ENCODE results near the gene ALS2CL.

ALS2CL gene

GRCh38 chr3:46729038-46729437 lies 35.6 kb upstream of the ALS2CL start:
- 0 out of 2 replicates have a peak, but pooled peaks cover 7% of the 10 kb centered on the region for H3K4me1 ChIP-seq (ENCODE audit: control insufficient read depth, insufficient read depth, low read length)
- no peaks in the 10 kb centered on the region for H3K36me3 ChIP-seq (ENCODE audit: control insufficient read depth, insufficient read depth, low read length)
- no peak overlapping the region for H3K9ac ChIP-seq (ENCODE audit: low read length)
- H3K4me3 ChIP-seq (ENCODE audit: low read depth, low read length) = no peak overlapping the region
- H3K27me3 ChIP-seq (ENCODE audit: control insufficient read depth, insufficient read depth, low read length) = no peaks in the 10 kb centered on the region
- H3K9me3 ChIP-seq (ENCODE audit: control insufficient read depth, insufficient read depth, low read depth, low read length) = no peaks in the 10 kb centered on the region
- no peak overlapping the region for H3K27ac ChIP-seq (ENCODE audit: low read depth, low read length)

GRCh38 chr3:46725621-46726314 lies 32.3 kb upstream of the ALS2CL start:
- Histone ChIP-seq H3K4me3 (ENCODE audit: low read depth, low read length) (no peak overlapping the region), H3K4me1 (ENCODE audit: control insufficient read depth, insufficient read depth, low read length) (0 out of 2 replicates have a peak, but pooled peaks cover 7% of the 10 kb centered on the region), H3K9me3 (ENCODE audit: control insufficient read depth, insufficient read depth, low read depth, low read length) (peaks cover 4% of the 10 kb centered on the region; the same call in 1 of the 2 replicates), H3K36me3 (ENCODE audit: control insufficient read depth, insufficient read depth, low read length) (no peaks in the 10 kb centered on the region), H3K27me3 (ENCODE audit: control insufficient read depth, insufficient read depth, low read length) (no peaks in the 10 kb centered on the region), H3K9ac (ENCODE audit: low read length) (no peak overlapping the region), H3K27ac (ENCODE audit: low read depth, low read length) (no peak overlapping the region)

- H3K9ac ChIP-seq (ENCODE audit: low read length) = no peak overlapping the region
- no peak overlapping the region for H3K4me3 ChIP-seq (ENCODE audit: low read depth, low read length)
- H3K4me1 ChIP-seq (ENCODE audit: control insufficient read depth, insufficient read depth, low read length) = 0 out of 2 replicates have a peak, but pooled peaks cover 7% of the 10 kb centered on the region
- H3K27me3 ChIP-seq (ENCODE audit: control insufficient read depth, insufficient read depth, low read length) = no peaks in the 10 kb centered on the region
- no peak overlapping the region for H3K27ac ChIP-seq (ENCODE audit: low read depth, low read length)
- H3K36me3 ChIP-seq (ENCODE audit: control insufficient read depth, insufficient read depth, low read length) = no peaks in the 10 kb centered on the region
- peaks cover 4% of the 10 kb centered on the region; the same call in 1 of the 2 replicates for H3K9me3 ChIP-seq (ENCODE audit: control insufficient read depth, insufficient read depth, low read depth, low read length)
These were observed 30.9 kb upstream of the ALS2CL start for GRCh38 chr3:46724424-46724823.

GRCh38 chr3:46722443-46722842 lies 29.0 kb upstream of the ALS2CL start:
- Histone ChIP-seq H3K27ac (ENCODE audit: low read depth, low read length) (no peak overlapping the region), H3K36me3 (ENCODE audit: control insufficient read depth, insufficient read depth, low read length) (no peaks in the 10 kb centered on the region), H3K27me3 (ENCODE audit: control insufficient read depth, insufficient read depth, low read length) (no peaks in the 10 kb centered on the region), H3K9me3 (ENCODE audit: control insufficient read depth, insufficient read depth, low read depth, low read length) (peaks cover 4% of the 10 kb centered on the region; the same call in 1 of the 2 replicates), H3K4me1 (ENCODE audit: control insufficient read depth, insufficient read depth, low read length) (0 out of 2 replicates have a peak, but pooled peaks cover 2% of the 10 kb centered on the region), H3K9ac (ENCODE audit: low read length) (no peak overlapping the region), H3K4me3 (ENCODE audit: low read depth, low read length) (no peak overlapping the region)

GRCh38 chr3:46721009-46721408 lies 27.5 kb upstream of the ALS2CL start:
- H3K4me1 ChIP-seq (ENCODE audit: control insufficient read depth, insufficient read depth, low read length) = no peaks in the 10 kb centered on the region
- H3K9me3 ChIP-seq (ENCODE audit: control insufficient read depth, insufficient read depth, low read depth, low read length) = peaks cover 4% of the 10 kb centered on the region; the same call in 1 of the 2 replicates
- H3K36me3 ChIP-seq (ENCODE audit: control insufficient read depth, insufficient read depth, low read length) = no peaks in the 10 kb centered on the region
- H3K9ac ChIP-seq (ENCODE audit: low read length) = no peak overlapping the region
- no peak overlapping the region for H3K4me3 ChIP-seq (ENCODE audit: low read depth, low read length)
- no peak overlapping the region for H3K27ac ChIP-seq (ENCODE audit: low read depth, low read length)
- no peaks in the 10 kb centered on the region for H3K27me3 ChIP-seq (ENCODE audit: control insufficient read depth, insufficient read depth, low read length)

GRCh38 chr3:46719735-46720271 lies 26.3 kb upstream of the ALS2CL start:
- no peak overlapping the region for H3K9ac ChIP-seq (ENCODE audit: low read length)

GRCh38 chr3:46719044-46719565 lies 25.6 kb upstream of the ALS2CL start:
- Histone ChIP-seq H3K4me1 (ENCODE audit: control insufficient read depth, insufficient read depth, low read length) (no peaks in the 10 kb centered on the region), H3K9me3 (ENCODE audit: control insufficient read depth, insufficient read depth, low read depth, low read length) (peaks cover 4% of the 10 kb centered on the region; the same call in 1 of the 2 replicates), H3K27ac (ENCODE audit: low read depth, low read length) (no peak overlapping the region), H3K27me3 (ENCODE audit: control insufficient read depth, insufficient read depth, low read length) (no peaks in the 10 kb centered on the region), H3K9ac (ENCODE audit: low read length) (no peak overlapping the region), H3K36me3 (ENCODE audit: control insufficient read depth, insufficient read depth, low read length) (no peaks in the 10 kb centered on the region), H3K4me3 (ENCODE audit: low read depth, low read length) (no peak overlapping the region)

More at GRCh38 chr3:46719735-46720271, 26.3 kb upstream of the ALS2CL start:
- Histone ChIP-seq H3K27ac (ENCODE audit: low read depth, low read length) (no peak overlapping the region), H3K4me3 (ENCODE audit: low read depth, low read length) (no peak overlapping the region), H3K36me3 (ENCODE audit: control insufficient read depth, insufficient read depth, low read length) (no peaks in the 10 kb centered on the region), H3K4me1 (ENCODE audit: control insufficient read depth, insufficient read depth, low read length) (no peaks in the 10 kb centered on the region), H3K27me3 (ENCODE audit: control insufficient read depth, insufficient read depth, low read length) (no peaks in the 10 kb centered on the region), H3K9me3 (ENCODE audit: control insufficient read depth, insufficient read depth, low read depth, low read length) (peaks cover 4% of the 10 kb centered on the region; the same call in 1 of the 2 replicates)

- Histone ChIP-seq H3K9me3 (ENCODE audit: control insufficient read depth, insufficient read depth, low read depth, low read length) (peaks cover 4% of the 10 kb centered on the region; the same call in 1 of the 2 replicates), H3K36me3 (ENCODE audit: control insufficient read depth, insufficient read depth, low read length) (no peaks in the 10 kb centered on the region), H3K4me3 (ENCODE audit: low read depth, low read length) (no peak within 1 kb of the TSS), H3K27me3 (ENCODE audit: control insufficient read depth, insufficient read depth, low read length) (no peaks in the 10 kb centered on the region), H3K9ac (ENCODE audit: low read length) (no peak within 1 kb of the TSS), H3K27ac (ENCODE audit: low read depth, low read length) (no peak within 1 kb of the TSS), H3K4me1 (ENCODE audit: control insufficient read depth, insufficient read depth, low read length) (no peaks in the 10 kb centered on the region)
These were observed 24.2 kb upstream of the ALS2CL start, which contains the start of gene PRSS50 for GRCh38 chr3:46717447-46718231. TSS of gene PRSS50 (minus strand) at chr3:46717869. CDS start at chr3:46717824, 45 bp downstream.

GRCh38 chr3:46716461-46717441 lies 23.3 kb upstream of the ALS2CL start:
- no peaks in the 10 kb centered on the region for H3K4me1 ChIP-seq (ENCODE audit: control insufficient read depth, insufficient read depth, low read length)
- no peak overlapping the region for H3K4me3 ChIP-seq (ENCODE audit: low read depth, low read length)
- no peaks in the 10 kb centered on the region for H3K36me3 ChIP-seq (ENCODE audit: control insufficient read depth, insufficient read depth, low read length)
- H3K27ac ChIP-seq (ENCODE audit: low read depth, low read length) = no peak overlapping the region
- peaks cover 4% of the 10 kb centered on the region; the same call in 1 of the 2 replicates for H3K9me3 ChIP-seq (ENCODE audit: control insufficient read depth, insufficient read depth, low read depth, low read length)
- no peaks in the 10 kb centered on the region for H3K27me3 ChIP-seq (ENCODE audit: control insufficient read depth, insufficient read depth, low read length)
- H3K9ac ChIP-seq (ENCODE audit: low read length) = no peak overlapping the region
